SU-DHL-6 (cell line): ENCODE results near the gene EXT2.

Experiments used
- H2AFZ ChIP-seq: fragments of 200-600 bp; sonication (generic); 2 replicates; pipeline ENCODE4 v1.6.1; 2014; ENCODE audit warnings: low read depth, mild to moderate bottlenecking, moderate library complexity, mixed read lengths, antibody characterized with exemption, low read length; ENCODE audit not compliant: severe bottlenecking
- H3F3A ChIP-seq: fragments of 200-600 bp; shearing (Covaris generic); 2 replicates; pipeline ENCODE4 v1.6.0; 2016; ENCODE audit warnings: antibody characterized with exemption, mild to moderate bottlenecking; ENCODE audit not compliant: insufficient read depth
- H3K27ac ChIP-seq: fragments of 200-600 bp; sonication (generic); 2 replicates; pipeline ENCODE4 v1.5.1; 2016; ENCODE audit warnings: low read depth, mild to moderate bottlenecking, low read length, moderate library complexity, mixed read lengths
- H3K27me3 ChIP-seq: fragments of 200-600 bp; sonication (generic), shearing (Covaris generic); 2 replicates; pipeline ENCODE4 v1.6.0; 2014; ENCODE audit warnings: mild to moderate bottlenecking, low read length
- H3K36me3 ChIP-seq: fragments of 200-600 bp; sonication (generic); 2 replicates; pipeline ENCODE4 v1.6.1; 2014; ENCODE audit warnings: mild to moderate bottlenecking, low read length, mixed read lengths
- H3K4me2 ChIP-seq: fragments of 300-600, 200-600 bp; shearing (Covaris generic), sonication (generic); 2 replicates; pipeline ENCODE4 v1.6.0; 2014; ENCODE audit warnings: low read length, low read depth, mild to moderate bottlenecking; ENCODE audit not compliant: poor library complexity, severe bottlenecking
- H3K4me3 ChIP-seq: fragments of 200-600 bp; sonication (generic); 2 replicates; pipeline ENCODE4 v1.5.1; 2014; ENCODE audit warnings: antibody characterized with exemption, low read length, mild to moderate bottlenecking, mixed read lengths; ENCODE audit not compliant: insufficient read depth, poor library complexity, severe bottlenecking
- H3K79me2 ChIP-seq: fragments of 200-600 bp; sonication (generic); 2 replicates; pipeline ENCODE4 v1.6.1; 2014; ENCODE audit warnings: mild to moderate bottlenecking, low read length, moderate library complexity; ENCODE audit not compliant: insufficient read depth
- H3K9ac ChIP-seq: fragments of 200-600 bp; sonication (generic); 2 replicates; pipeline ENCODE4 v1.7.0; 2014; ENCODE audit warnings: mild to moderate bottlenecking, low read length
- H3K9me2 ChIP-seq: fragments of 200-600 bp; sonication (generic); replicated peaks from 2 replicates; pipeline ENCODE4 v1.6.1; 2014; ENCODE audit warnings: low read length; ENCODE audit not compliant: insufficient read depth
- H3K9me3 ChIP-seq: fragments of 200-600 bp; sonication (generic); 2 replicates; pipeline ENCODE4 v1.6.1; 2014; ENCODE audit warnings: low read length, mixed read lengths; ENCODE audit not compliant: insufficient read depth
- H4K20me1 ChIP-seq: fragments of 200-600 bp; sonication (generic); 2 replicates; pipeline ENCODE4 v1.6.1; 2014; ENCODE audit warnings: low read depth, mild to moderate bottlenecking, antibody characterized with exemption, low read length, moderate library complexity, mixed read lengths
- EZH2phosphoT487 ChIP-seq: fragments of 200-600 bp; sonication (generic), shearing (Covaris generic); conservative IDR thresholded peaks from 2 replicates; pipeline ENCODE4 v1.6.1; 2018; ENCODE audit warnings: mild to moderate bottlenecking, antibody characterized with exemption, low read length, moderate library complexity, mixed read lengths
- TF ChIP-seq, protein P1 (sequence below): fragments of 200-600 bp; sonication (generic); IDR thresholded peaks from one replicate; pipeline ENCODE4 v1.5.1; 2017; ENCODE audit warnings: antibody characterized with exemption, mild to moderate bottlenecking, low read length, moderate library complexity; ENCODE audit not compliant: insufficient read depth, poor library complexity, severe bottlenecking

The EXT2 gene

DNA sequence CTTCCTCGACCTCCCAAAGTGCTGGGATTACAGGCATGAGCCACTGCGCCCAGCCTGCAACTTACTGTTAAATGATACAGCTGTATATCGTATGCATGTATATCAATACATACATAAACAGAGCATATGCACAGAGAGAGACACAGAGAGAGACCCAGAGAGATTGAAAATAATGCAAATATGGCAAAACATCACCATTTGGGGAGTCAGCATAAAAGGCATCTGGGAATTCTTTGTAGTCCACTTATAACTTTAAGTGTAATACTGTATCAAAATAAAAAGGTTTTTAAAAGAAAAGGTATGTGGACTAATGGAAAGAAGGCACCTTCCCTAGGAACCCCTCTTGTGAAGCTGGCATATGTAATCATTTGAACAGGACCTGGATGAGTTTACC lies 192.7 kb downstream of the EXT2 start:
- no peaks in the 10 kb centered on the region for H3F3A ChIP-seq
- no peak overlapping the region for H3K9ac ChIP-seq
- TF ChIP-seq, protein P1, sequence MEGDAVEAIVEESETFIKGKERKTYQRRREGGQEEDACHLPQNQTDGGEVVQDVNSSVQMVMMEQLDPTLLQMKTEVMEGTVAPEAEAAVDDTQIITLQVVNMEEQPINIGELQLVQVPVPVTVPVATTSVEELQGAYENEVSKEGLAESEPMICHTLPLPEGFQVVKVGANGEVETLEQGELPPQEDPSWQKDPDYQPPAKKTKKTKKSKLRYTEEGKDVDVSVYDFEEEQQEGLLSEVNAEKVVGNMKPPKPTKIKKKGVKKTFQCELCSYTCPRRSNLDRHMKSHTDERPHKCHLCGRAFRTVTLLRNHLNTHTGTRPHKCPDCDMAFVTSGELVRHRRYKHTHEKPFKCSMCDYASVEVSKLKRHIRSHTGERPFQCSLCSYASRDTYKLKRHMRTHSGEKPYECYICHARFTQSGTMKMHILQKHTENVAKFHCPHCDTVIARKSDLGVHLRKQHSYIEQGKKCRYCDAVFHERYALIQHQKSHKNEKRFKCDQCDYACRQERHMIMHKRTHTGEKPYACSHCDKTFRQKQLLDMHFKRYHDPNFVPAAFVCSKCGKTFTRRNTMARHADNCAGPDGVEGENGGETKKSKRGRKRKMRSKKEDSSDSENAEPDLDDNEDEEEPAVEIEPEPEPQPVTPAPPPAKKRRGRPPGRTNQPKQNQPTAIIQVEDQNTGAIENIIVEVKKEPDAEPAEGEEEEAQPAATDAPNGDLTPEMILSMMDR: no peak
- TF ChIP-seq EZH2phosphoT487: no peak
- no peak overlapping the region for H3K4me3 ChIP-seq
- H3K27ac ChIP-seq: no peak overlapping the region
- H3K27me3 ChIP-seq: no peaks in the 10 kb centered on the region
- H3K9me3 ChIP-seq: no peaks in the 10 kb centered on the region
- H4K20me1 ChIP-seq: no peaks in the 10 kb centered on the region
- no peaks in the 10 kb centered on the region for H3K36me3 ChIP-seq
- no peaks in the 10 kb centered on the region for H3K9me2 ChIP-seq
- no peak overlapping the region for H3K4me2 ChIP-seq
- no peaks in the 10 kb centered on the region for H3K79me2 ChIP-seq
- H2AFZ ChIP-seq: no peak overlapping the region

DNA sequence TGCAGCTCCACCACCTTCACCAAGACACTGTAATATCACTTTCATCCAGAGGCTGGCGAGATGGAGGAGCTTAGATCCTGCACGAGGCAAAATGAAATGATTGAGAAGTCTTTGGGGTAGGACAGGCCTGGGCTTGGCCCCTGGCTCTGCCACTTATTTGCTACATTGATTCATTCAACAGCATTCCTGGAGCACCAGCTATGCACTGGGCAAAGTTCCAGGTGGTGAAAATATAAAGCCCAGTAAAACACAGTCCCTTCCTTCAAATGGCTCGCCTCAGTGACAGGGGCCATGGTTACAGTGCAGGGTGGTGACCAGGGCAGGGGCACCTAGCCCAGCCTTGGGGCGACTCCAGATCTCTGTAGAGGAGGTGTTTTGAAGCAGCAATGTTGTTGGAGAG lies 194.7 kb downstream of the EXT2 start:
- no peaks in the 10 kb centered on the region for H3K9me3 ChIP-seq
- no peaks in the 10 kb centered on the region for H3K9me2 ChIP-seq
- no peak overlapping the region for H2AFZ ChIP-seq
- no peak overlapping the region for H3K4me3 ChIP-seq
- H3K9ac ChIP-seq: no peak overlapping the region
- no peaks in the 10 kb centered on the region for H3K79me2 ChIP-seq
- no peaks in the 10 kb centered on the region for H4K20me1 ChIP-seq
- no peak overlapping the region for H3K27ac ChIP-seq
- no peak overlapping the region for H3K4me2 ChIP-seq
- H3K27me3 ChIP-seq: no peaks in the 10 kb centered on the region
- H3F3A ChIP-seq: no peaks in the 10 kb centered on the region
- TF ChIP-seq, protein P1: no peak
- no peak for TF ChIP-seq EZH2phosphoT487
- no peaks in the 10 kb centered on the region for H3K36me3 ChIP-seq
